ENCODE measurements around the gene CPA1. TPM values are rescaled to one million over a fixed set of nuclear protein-coding genes. Genes with fewer than 3 reads are reported as not detected.

The CPA1 gene
- total RNA-seq, 1 experiment from 2014 or later = not detected

DNA sequence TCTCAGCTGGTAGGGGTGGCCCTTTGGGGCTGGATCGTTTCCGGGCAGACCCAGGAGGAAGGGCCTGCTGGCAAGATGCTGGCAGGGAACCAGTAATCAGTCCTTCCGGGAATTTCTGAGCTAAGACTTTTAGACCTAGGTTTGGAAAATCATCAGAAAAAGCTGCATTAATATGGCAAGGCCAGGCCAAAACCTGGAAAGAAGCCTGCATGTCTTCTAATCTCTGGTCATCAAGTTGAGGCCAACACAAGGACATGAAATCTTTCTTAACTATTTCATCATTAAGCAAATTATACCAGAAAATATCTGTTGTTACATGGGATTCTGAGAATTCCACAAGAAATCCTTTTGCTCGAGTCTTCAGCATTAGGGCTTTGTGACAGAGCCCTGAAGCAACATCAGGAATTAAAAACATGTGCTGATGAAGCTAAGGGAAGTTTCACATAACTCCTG is 19.9 kb downstream of the CPA1 start:
- Mint-ChIP-seq H3K4me1 (peaks cover 9 to 25% of the 10 kb centered on the region in 2 experiments), H3K27me3 (ENCODE audit: low read depth) (no peaks in the 10 kb centered on the region), H3K36me3 (ENCODE audit: insufficient read depth in 1 of 3, low read depth in 3 of 3) (peaks cover 0 to 12% (median 6%) of the 10 kb centered on the region in 3 experiments; a peak in 3 of 7 replicates), H3K9me3 (no peaks in the 10 kb centered on the region), H3K4me3 (no peak overlapping the region), H3K27ac (peak overlapping the region in 1 of 3 experiments; percentile 84; a peak in 2 of 7 replicates)
- Histone ChIP-seq H3K9me3 (ENCODE audit: control insufficient read depth, low read depth, low read length) (no peaks in the 10 kb centered on the region), H3K23ac (ENCODE audit: insufficient read length, low read depth, low read length) (no peak overlapping the region), H3K14ac (ENCODE audit: insufficient read depth, low read length) (no peak overlapping the region), H2BK120ac (ENCODE audit: low read depth, low read length, poor library complexity, severe bottlenecking) (no peak overlapping the region), H2BK20ac (ENCODE audit: low read depth, low read length, poor library complexity, severe bottlenecking) (no peak overlapping the region), H3K27ac (ENCODE audit: insufficient read length, low read depth, low read length) (no peak overlapping the region), H4K20me1 (ENCODE audit: control insufficient read depth, insufficient read depth, insufficient read length) (no peaks in the 10 kb centered on the region), H3K9ac (ENCODE audit: extremely low read depth, insufficient read length, low read length) (no peak overlapping the region), H3K23me2 (ENCODE audit: insufficient read length, low read depth, low read length, poor library complexity, severe bottlenecking) (no peaks in the 10 kb centered on the region), H3K79me1 (ENCODE audit: insufficient read depth, low read depth, low read length, poor library complexity, severe bottlenecking) (no peaks in the 10 kb centered on the region), H3K4me1 (ENCODE audit: insufficient read depth, low read length) (no peaks in the 10 kb centered on the region), H2AK5ac (ENCODE audit: insufficient read length, low read length) (no peak overlapping the region), H3K4ac (ENCODE audit: low read depth, low read length) (no peak overlapping the region), H4K91ac (ENCODE audit: insufficient read length, low read depth, low read length) (no peak overlapping the region), H2AFZ (ENCODE audit: low read length) (no peak overlapping the region), H3T11ph (ENCODE audit: low read length) (no peak overlapping the region), H3K27me3 (ENCODE audit: insufficient read depth, low read length) (no peaks in the 10 kb centered on the region), H3K56ac (ENCODE audit: insufficient read length, low read depth, low read length) (no peak overlapping the region), H2BK5ac (ENCODE audit: insufficient read length, low read length) (no peak overlapping the region), H4K5ac (ENCODE audit: insufficient read length, low read depth, low read length) (no peak overlapping the region), H3K4me2 (ENCODE audit: insufficient read depth, insufficient read length, low read length) (no peak overlapping the region), H2BK12ac (ENCODE audit: insufficient read length, low read depth, low read length) (no peak overlapping the region), H3K18ac (ENCODE audit: insufficient read length, low read depth, low read length) (no peak overlapping the region), H2BK15ac (ENCODE audit: low read depth, low read length) (no peak overlapping the region), H4K8ac (replicated peaks; ENCODE audit: insufficient read length, low read depth, low read length) (no peak overlapping the region), H3K79me2 (ENCODE audit: insufficient read depth, low read length) (no peaks in the 10 kb centered on the region)
- no peak for DNase-seq
- WGBS (ENCODE audit: extremely low coverage, insufficient read length, low lambda C conversion rate) = no CpG with 5 or more reads among the region's 4 CpGs
- TF ChIP-seq, protein P1, sequence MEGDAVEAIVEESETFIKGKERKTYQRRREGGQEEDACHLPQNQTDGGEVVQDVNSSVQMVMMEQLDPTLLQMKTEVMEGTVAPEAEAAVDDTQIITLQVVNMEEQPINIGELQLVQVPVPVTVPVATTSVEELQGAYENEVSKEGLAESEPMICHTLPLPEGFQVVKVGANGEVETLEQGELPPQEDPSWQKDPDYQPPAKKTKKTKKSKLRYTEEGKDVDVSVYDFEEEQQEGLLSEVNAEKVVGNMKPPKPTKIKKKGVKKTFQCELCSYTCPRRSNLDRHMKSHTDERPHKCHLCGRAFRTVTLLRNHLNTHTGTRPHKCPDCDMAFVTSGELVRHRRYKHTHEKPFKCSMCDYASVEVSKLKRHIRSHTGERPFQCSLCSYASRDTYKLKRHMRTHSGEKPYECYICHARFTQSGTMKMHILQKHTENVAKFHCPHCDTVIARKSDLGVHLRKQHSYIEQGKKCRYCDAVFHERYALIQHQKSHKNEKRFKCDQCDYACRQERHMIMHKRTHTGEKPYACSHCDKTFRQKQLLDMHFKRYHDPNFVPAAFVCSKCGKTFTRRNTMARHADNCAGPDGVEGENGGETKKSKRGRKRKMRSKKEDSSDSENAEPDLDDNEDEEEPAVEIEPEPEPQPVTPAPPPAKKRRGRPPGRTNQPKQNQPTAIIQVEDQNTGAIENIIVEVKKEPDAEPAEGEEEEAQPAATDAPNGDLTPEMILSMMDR (conservative IDR thresholded peaks at IDR 0.05) = no peak
